ENCODE results near the gene DRD5.
"Not testable (repeated sequence)": the region's sequence is repeated elsewhere in the genome, so short reads cannot be mapped to it uniquely, and the experiment has no call there.

Gene DRD5

DNA sequence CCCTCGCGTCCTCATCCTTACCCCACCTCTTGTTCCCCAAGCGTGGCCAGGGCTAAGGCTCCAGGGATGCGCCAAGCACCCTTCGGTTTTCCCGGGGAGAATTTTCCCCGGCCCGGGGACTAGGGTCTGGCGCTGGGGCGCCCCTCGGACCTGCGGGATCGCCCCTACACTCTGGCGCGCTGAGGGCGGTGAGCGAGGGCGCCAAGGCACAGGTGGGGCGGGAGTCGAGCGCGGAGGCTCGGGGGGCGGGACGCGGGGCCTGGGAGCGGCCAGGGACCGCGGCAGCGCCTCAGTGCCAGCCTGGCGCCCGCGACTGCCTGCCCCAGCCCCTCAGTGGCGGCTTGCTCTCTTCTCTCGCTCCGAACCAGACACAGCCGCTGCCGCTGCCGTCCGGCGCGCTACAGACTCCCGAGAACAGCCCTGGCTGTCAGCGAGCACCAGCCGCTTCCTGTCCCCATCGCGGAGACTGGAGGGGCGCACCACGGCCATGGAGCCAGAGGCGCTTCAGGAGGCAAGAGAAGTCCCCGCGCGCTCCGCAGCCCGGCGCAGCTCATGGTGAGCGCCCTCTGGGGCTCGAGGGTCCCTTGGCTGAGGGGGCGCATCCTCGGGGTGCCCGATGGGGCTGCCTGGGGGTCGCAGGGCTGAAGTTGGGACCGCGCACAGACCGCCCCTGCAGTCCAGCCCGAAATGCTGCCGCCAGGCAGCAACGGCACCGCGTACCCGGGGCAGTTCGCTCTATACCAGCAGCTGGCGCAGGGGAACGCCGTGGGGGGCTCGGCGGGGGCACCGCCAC is at the start of gene DRD5:
TSS of gene DRD5 (plus strand) at position 292 of the 793 bp plus-strand sequence. CDS start at position 688, 396 bp downstream.
- no peak for DNase-seq (ENCODE audit: low read depth in 3 of 3, low spot score in 1 of 3)

DNA sequence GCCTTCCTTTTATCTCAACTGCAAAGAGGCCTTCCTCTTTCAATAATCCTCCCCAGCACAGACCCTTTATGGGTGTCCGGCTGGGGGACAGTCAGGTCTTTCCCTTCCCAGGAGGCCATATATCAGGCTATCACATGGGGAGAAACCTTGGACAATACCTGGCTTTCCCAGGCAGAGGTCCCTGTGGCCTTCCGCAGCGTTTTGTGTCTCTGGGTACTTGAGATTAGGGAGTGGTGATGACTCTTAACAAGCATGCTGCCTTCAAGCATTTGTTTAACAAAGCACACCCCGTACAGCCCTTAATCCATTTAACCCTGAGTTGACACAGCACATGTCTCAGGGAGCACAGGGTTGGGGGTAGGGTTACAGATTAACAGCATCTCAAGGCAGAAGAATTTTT is 49.2 kb upstream of the DRD5 start:
- not testable (repeated sequence) for DNase-seq (ENCODE audit: low read depth in 3 of 3, low spot score in 1 of 3)

DNA sequence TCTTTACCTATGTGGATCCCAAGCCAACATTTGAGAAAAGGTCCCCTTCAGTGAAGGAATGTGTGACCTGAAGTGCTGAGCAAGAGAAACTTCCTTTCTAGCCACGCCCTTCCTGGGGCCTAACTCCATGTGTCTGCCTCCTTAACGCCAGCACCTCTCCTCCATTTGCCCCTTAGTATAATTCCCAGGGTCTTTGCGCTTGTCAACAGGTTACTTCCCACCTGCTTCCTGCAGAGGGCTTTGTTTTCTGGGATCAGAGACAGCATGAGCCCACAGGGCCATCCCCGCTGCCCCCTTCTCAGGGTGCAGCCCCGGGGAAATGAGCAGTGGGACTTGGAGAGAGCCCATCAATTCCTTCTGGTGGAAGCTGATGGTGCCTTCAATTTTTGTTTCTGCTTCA is 45.9 kb upstream of the DRD5 start:
- DNase-seq (ENCODE audit: low read depth in 3 of 3, low spot score in 1 of 3), result no peak

DNA sequence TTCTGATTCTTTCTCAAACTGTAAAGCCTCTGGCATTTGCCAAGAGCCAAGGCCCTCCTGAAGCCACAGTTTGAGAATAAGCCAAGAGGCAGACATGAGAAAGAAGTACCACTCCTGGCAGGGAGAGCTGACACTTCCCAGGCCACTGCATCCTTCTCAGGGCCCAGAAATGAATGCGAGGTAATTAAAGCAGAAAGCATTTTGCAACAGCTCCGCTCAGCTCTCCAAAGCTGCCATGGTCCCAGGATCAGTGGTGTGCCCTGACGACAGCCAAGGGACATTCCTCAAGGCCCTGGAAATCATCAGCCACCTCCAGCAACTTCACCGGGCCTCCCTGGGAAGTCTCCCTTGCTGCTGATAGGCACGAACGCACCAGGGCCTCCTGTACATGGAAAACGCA is 44.2 kb upstream of the DRD5 start:
- not testable (repeated sequence) for DNase-seq (ENCODE audit: low read depth in 3 of 3, low spot score in 1 of 3)

DNA sequence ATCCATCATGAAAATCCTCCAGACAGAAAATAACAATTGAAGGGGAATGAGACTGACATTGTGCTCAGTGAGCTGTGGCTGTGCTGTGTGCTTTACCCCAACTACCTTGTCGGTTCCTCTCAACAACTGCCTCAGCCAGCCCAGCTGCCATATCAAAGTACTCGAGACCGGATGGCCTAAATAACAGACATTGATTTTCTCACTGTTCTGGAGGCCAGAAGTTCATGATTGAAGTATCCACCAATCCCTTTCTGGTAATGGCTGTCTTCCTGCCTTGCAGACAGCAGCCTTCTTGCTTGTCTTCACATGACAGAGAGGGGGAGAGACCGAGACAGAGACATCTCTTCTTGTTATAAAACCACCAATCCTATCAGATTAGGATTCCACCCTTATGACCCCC is 37.6 kb upstream of the DRD5 start:
- DNase-seq (ENCODE audit: low read depth in 3 of 3, low spot score in 1 of 3), result not testable (repeated sequence)

DNA sequence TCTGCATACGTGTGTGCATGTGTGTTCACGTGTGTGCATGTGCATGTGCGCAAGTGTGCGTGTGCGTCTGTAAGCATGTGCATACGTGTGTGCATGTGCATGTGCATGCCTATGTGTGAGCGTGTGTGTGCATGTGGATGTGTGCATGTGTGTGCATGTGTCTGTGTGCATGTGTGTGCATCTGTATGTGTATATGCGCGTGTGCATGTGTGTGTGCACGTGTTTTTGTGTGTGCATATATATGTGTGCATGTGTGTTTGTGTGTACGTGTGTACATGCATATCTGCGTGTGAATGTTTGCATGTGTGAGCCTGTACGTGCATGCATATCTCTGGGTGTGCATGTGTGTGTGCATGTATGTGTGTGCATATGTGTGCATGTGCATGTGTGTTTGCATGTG is 35.7 kb upstream of the DRD5 start:
- DNase-seq (ENCODE audit: low read depth in 3 of 3, low spot score in 1 of 3), result no peak

DNA sequence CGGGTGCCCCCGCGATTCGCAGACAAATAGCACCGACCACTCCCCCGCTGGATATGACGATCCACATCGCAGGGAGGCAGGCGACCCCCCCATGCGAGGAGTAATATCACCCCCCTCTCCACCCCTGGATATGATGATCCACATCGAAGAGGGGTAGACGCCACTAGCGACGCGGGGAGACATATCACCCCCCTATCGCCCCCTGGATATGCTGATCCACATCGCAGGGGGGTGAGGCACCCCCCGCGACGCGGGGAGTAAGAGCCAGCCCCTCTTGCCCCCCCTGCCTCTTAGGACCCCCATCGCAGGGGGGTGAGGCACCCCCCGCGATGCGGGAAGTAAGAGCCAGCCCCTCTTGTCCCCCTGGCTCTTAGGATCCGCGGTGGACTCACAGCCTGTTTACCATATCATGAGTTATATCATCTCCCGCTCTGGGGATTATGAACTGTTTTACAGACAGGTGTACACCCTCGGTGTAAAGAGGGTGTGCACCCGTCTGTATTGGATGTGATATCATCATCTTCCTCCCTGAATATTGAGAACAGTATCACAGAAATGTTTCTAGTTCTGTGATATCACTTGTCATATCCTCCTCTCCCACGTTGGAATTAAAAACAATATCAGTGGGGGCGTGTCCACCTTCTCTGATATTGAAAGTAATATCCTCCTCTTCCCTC is 22.7 kb upstream of the DRD5 start:
- no peak for DNase-seq (ENCODE audit: low read depth in 3 of 3, low spot score in 1 of 3)

DNA sequence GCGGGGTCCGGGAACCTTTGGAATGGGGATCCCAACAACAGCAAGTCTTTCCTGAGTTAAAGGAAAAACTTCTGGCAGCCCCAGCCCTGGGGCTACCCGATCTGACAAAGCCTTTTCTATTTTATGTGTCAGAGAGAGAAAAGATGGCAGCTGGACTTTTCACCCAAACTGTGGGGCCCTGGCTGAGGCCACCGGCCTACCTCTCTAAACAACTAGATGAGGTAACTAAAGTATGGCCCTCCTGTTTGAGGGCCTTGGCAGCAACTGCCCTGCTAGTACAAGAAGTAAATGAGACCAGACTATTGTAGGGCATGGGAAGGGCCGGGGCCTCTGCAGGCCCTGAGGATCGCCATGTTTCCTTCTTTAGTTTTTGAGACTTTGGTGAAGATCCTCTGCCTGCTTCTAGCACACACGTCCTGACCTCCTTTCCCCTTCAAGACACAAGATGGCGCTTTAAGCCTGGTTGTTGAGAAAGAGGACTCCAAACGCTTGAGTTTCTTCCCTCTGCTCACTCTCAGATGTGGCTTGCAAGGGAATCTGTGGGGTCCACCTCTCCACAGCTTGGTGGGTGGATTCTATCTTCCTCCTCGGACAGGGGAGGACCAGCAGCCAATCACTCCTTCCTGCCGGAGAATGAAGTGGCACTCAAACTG is 18.5 kb upstream of the DRD5 start:
- no peak for DNase-seq (ENCODE audit: low read depth in 3 of 3, low spot score in 1 of 3)

DNA sequence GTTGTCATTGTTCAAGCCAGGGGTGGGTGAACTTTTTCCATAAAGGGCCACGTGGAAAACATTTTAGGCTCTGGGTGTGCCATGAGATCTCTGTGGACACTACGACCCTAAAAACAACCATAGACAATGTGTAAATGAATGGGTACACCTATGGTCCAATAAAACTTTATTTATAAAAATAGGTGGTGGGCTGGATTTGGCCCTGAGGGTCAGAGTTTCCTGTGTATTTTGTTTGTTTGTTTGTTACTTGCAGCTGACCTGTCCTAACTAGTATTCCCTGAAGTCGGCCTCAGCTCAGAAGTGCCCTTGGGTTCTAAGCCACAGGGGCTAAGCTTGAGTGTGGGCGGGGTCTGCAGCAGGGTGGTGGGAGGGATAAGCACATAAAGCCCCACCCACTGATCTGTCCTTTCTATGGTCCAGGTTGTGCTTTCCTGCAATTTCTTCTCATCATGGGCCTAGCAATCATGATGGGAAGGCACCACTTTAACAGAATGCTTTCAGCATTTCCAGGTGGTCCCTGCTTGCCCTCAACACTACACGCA is 17.2 kb upstream of the DRD5 start:
- DNase-seq (ENCODE audit: low read depth in 3 of 3, low spot score in 1 of 3), result no peak

DNA sequence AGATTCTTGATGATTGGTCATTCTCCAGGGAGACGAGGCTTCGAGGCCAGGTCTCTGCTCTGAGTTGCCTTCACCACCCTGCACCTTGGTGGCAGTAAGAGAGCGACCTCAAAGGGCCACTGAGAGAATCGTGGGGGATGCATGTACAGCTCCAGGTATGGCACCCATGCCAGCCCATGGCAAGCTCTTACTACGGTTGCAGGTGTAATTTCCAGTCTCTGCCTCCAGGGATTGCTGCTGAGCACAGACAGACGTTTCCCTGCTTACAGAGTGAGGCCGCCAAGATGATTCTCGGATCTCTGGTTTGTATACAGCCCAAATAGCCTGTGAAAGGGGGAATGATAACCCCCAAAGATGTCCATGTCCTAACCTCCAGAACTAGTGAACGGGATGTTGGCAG is 16.3 kb upstream of the DRD5 start:
- no peak for DNase-seq (ENCODE audit: low read depth in 3 of 3, low spot score in 1 of 3)

DNA sequence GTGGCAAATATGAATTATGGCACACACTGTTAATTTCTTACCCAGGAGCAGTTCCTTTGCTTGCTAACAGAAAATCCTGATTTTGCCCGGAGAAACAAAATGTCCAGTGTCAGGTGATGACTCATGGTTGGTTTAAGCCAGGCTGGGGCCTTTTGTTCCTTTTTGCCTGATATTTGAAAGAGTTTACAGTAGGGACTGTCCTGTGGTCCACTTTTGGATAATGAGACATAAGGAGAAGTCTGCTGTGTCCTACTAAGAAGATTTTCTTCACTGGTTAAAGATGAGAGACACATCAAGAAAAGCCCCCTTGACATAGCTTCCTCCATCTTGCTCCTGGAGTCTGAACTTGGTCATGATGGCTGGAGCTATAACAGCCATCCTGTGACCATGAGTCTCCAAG is 12.1 kb upstream of the DRD5 start:
- no peak for DNase-seq (ENCODE audit: low read depth in 3 of 3, low spot score in 1 of 3)

DNA sequence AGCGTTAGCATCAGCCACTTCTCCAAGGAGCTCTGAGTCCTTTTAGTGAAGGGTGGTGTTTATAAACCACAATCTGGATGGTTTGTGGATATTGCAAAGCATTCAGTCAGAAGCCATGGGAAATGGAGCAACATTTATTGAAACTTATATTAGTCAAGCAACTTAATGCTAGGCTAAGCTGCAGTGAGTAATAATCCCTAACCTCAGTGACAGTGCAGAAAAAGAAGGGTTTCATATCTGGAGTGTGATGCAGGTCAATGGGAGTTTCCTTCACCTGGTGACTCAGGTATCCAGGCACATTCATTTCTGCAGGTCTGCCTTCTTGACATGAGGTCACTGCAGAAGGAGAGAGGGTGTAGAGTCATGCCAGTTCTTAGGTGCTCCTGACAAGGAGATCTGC is 10.4 kb upstream of the DRD5 start:
- DNase-seq (ENCODE audit: low read depth in 3 of 3, low spot score in 1 of 3), result no peak

DNA sequence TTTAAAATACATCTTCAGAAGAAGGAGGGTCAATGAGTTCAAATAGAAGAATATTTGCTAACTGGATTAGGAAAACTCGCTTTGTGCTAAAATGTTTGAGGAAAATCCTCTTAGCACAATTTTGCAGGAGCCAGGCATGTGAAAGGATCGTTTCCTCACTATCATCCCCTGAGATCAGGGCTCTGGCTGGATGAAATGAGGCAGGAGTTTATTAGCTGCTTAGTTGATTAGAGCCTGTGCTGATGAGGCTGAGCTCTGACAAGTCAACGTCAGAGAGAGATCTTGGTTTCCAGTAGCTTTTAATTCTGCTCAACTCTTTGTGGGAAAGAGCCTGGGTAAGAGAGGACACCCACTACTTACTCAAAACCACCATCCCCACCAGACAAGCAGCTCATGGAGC is 8.0 kb upstream of the DRD5 start:
- DNase-seq (ENCODE audit: low read depth in 3 of 3, low spot score in 1 of 3), result no peak

DNA sequence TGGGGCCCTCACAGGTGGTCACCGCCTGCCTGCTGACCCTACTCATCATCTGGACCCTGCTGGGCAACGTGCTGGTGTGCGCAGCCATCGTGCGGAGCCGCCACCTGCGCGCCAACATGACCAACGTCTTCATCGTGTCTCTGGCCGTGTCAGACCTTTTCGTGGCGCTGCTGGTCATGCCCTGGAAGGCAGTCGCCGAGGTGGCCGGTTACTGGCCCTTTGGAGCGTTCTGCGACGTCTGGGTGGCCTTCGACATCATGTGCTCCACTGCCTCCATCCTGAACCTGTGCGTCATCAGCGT is 652 bp downstream of the DRD5 start:
- DNase-seq (ENCODE audit: low read depth in 3 of 3, low spot score in 1 of 3), result no peak

DNA sequence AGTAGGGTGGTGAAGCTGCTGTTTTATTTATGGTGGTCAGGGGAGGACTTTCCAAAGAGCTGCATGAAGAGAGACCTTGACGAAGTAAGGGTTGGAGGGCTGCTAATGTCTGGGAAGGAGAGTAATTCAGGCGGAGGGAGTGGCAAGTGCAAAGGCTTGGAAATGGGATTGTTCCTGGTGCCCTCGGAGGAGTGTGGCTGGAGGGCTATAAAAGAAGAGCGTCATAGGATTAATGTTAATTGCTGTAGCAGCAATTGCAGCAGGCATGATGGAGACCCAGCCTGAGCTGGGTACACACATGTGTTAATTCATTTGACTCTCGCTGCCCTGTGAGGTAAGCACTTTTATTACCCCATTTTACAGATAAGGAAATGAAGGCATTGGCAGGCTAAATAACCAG is 4.5 kb downstream of the DRD5 start:
- DNase-seq (ENCODE audit: low read depth in 3 of 3, low spot score in 1 of 3), result not testable (repeated sequence)

DNA sequence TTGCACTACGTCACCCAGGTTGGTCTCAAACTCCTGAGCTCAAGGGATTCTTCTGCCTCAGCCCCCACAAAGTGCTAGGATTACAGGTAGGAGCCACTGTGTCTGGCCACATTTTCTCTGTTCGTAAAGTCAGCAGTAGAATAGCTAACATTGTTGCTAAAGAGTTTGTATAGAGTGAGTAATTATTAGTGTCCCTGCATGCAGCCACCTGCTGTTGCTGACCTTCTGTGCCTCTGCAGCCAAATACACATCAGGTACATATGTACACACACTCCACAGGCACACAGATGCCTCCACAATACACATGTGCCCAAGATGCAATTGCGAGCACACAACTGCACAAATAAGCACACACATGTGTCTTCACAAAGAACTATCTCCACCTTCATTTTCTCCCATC is 10.9 kb downstream of the DRD5 start:
- no peak for DNase-seq (ENCODE audit: low read depth in 3 of 3, low spot score in 1 of 3)

DNA sequence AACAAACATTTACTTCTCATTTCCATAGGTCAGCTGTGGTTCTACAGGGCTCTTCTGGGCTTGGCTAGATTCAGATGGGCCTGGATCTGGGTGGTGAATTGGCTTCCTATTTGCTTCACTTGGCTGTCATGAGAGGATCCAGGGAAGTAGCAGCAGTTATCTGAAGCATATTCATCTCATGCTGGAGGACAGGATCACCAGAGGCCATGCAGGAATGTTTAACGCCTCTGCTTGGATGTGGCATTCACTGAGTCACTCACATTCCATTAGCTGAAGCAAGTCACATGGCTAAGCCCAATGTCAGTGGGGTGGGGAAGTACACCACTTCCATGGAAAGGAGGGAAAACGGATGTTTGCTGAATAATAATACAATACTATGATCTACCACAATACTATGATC is 15.2 kb downstream of the DRD5 start:
- not testable (repeated sequence) for DNase-seq (ENCODE audit: low read depth in 3 of 3, low spot score in 1 of 3)

DNA sequence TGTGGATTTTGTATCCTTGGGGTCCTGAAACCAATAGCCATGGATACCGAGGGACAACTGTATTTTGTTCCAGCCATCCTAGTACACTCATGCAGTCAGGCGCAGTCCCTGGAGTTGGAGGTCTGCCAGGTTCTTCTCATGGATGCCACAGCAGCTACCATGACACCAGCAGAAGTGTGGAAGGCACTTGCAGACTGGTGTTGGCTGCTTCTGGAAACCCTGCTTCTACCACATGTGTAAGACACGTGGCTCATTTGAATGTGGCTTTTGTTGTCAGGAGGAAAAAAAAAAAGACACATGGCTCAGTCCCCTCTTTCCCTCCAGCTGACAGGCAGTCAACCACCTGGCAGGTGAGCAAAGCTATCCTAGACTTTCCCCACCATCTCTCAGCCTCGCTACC is 19.4 kb downstream of the DRD5 start:
- DNase-seq (ENCODE audit: low read depth in 3 of 3, low spot score in 1 of 3), result no peak

DNA sequence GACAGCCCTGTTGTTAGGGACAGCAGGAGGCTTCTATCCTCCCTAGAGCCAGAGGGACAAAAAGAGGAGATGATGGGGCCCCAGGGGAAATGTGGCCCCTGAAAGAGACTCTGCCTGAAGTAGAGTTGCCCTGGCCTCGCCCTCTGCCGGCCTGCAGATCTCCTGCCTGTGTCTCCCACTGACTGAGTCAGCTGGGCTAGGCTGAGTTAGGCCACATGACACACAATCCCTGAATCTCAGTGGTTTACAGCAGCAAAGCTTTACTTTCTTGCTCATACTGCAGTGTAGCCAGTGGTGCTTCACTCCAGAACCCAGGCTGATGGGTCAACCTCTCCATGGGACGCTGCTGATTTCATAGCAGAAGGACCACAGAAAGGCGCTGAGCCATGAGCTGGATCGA is 23.5 kb downstream of the DRD5 start:
- no peak for DNase-seq (ENCODE audit: low read depth in 3 of 3, low spot score in 1 of 3)

DNA sequence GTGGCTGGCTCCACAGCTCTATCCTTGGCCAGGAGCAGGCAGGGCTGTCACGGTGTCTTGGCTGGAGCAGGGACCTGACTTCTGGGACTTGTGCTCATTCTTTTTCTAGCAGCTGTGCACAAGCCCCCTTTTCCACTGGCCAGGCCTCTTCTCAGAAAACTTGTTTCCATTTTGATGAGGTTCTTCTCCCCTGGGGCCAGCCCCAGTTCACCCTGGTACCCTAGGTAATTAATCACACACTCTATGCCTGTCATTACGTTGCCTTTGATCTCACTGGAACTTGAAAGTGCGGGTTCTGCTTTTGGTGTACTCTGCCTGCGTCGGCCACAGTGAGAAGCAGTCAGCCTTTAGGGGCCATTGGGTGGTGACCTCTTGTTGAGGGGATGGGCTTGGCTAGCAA is 26.6 kb downstream of the DRD5 start:
- DNase-seq (ENCODE audit: low read depth in 3 of 3, low spot score in 1 of 3), result no peak

DNA sequence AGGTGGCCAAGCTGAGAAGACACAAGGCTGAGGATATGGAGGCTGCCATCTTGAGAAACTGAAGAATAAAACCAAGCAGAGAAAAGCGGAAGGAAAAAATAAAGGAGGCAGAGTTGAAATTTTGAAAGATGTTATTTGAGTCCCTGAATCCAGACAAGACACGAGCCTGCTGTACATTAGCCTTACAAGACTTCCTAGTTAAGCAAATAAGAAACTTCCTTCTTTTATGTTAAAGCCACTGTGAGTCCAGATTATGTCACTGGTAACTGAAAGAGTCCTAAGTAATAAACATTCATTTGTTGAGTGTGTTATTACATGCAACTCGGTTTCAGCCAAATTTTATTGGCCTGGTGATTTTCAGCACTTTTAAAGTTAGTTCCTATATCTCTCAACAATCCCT is 30.4 kb downstream of the DRD5 start:
- no peak for DNase-seq (ENCODE audit: low read depth in 3 of 3, low spot score in 1 of 3)

Measured in stimulated activated CD4-positive, alpha-beta T cell treated with anti-CD3 and anti-CD28 coated beads, TNF-alpha, amount 100 ng/mL, for 1 hour (primary cell).